HEK293 (cell line): ENCODE measurements around the gene TEAD1.

Source experiments
- CTCF ChIA-PET: fragments of 350-600 bp; formaldehyde crosslinking; extraction: SDS; loops from one replicate; lab custom pipeline; 2021; ENCODE audit warnings: antibody characterized with exemption; lab: Yijun Ruan, JAX
- POLR2A ChIA-PET: fragments of 300-600 bp; formaldehyde crosslinking; extraction: SDS; loops from one replicate; lab custom pipeline; 2020; ENCODE audit warnings: antibody characterized with exemption, inconsistent platforms; lab: Yijun Ruan, JAX
- H3K27ac ChIP-seq: fragments of 200-500 bp; sonication (Bioruptor generic); 2 replicates; pipeline ENCODE4 v1.5.1; 2014; ENCODE audit warnings: low read depth, low read length, control low read depth, inconsistent platforms; ENCODE audit errors: extremely low read depth
- H3K36me3 ChIP-seq, 2 experiments: fragments of 200-500 bp in 1 of 2; sonication (Bioruptor generic) in 1 of 2; 1 replicate in 1 of 2; 2 replicates in 1 of 2; pipeline ENCODE4 v1.5.1; 2014 to 2017; ENCODE audit warnings: inconsistent platforms in 2 of 2, low read length in 2 of 2; ENCODE audit not compliant: control insufficient read depth in 2 of 2, insufficient read depth in 1 of 2
- H3K4me1 ChIP-seq: fragments of 200-500 bp; sonication (Bioruptor generic); 2 replicates; pipeline ENCODE4 v1.5.1; 2014; ENCODE audit warnings: mild to moderate bottlenecking, low read length, inconsistent platforms; ENCODE audit not compliant: control insufficient read depth, insufficient read depth
- H3K4me3 ChIP-seq: 2 replicates; pipeline ENCODE4 v1.5.1; 2011; ENCODE audit warnings: low read depth, mild to moderate bottlenecking, control low read depth, low read length, moderate library complexity
- H3K9me3 ChIP-seq: fragments of 200-500 bp; sonication (Bioruptor generic); 2 replicates; pipeline ENCODE4 v1.5.1; 2014; ENCODE audit warnings: low read depth, low read length, inconsistent platforms; ENCODE audit not compliant: control insufficient read depth, insufficient read depth
- GLIS1 ChIP-seq: fragments of 450-650 bp; formaldehyde crosslinking; IDR thresholded peaks from 2 replicates; pipeline ENCODE4 v1.5.1; 2016; ENCODE audit warnings: missing biosample characterization, missing genetic modification characterization
- SALL2 ChIP-seq: fragments of 450-650 bp; formaldehyde crosslinking; IDR thresholded peaks from 2 replicates; pipeline ENCODE4 v1.5.0; 2017; ENCODE audit warnings: missing biosample characterization, mild to moderate bottlenecking, missing genetic modification characterization, borderline replicate concordance
- YY1 ChIP-seq: fragments of 450-650 bp; formaldehyde crosslinking; IDR thresholded peaks from 2 replicates; pipeline ENCODE4 v1.5.1; 2018; ENCODE audit warnings: missing biosample characterization, missing genetic modification characterization
- ZFHX2 ChIP-seq: fragments of 450-650 bp; formaldehyde crosslinking; conservative IDR thresholded peaks from 2 replicates; pipeline ENCODE4 v1.5.1; 2016; ENCODE audit warnings: missing biosample characterization, missing genetic modification characterization
- ZIC2 ChIP-seq: fragments of 450-650 bp; formaldehyde crosslinking; IDR thresholded peaks from 2 replicates; pipeline ENCODE4 v1.5.1; 2016; ENCODE audit warnings: missing biosample characterization, missing genetic modification characterization
- ZNF16 ChIP-seq: fragments of 450-650 bp; formaldehyde crosslinking; IDR thresholded peaks from 2 replicates; pipeline ENCODE4 v1.5.1; 2016; ENCODE audit warnings: low read depth, missing biosample characterization, missing genetic modification characterization
- ZNF302 ChIP-seq: fragments of 450-650 bp; formaldehyde crosslinking; IDR thresholded peaks from 2 replicates; pipeline ENCODE4 v1.5.1; 2016; ENCODE audit warnings: missing biosample characterization, missing genetic modification characterization, low read depth
- ZNF366 ChIP-seq: fragments of 450-650 bp; formaldehyde crosslinking; conservative IDR thresholded peaks from 2 replicates; pipeline ENCODE4 v1.5.1; 2016; ENCODE audit warnings: missing biosample characterization, missing genetic modification characterization
- ZNF416 ChIP-seq: fragments of 450-650 bp; formaldehyde crosslinking; IDR thresholded peaks from 2 replicates; pipeline ENCODE4 v1.5.1; 2016; ENCODE audit warnings: missing biosample characterization, missing genetic modification characterization
- ZNF549 ChIP-seq: fragments of 450-650 bp; IDR thresholded peaks from 2 replicates; pipeline ENCODE4 v1.5.1; 2018; ENCODE audit warnings: missing biosample characterization, missing genetic modification characterization, mild to moderate bottlenecking, inconsistent platforms, moderate library complexity
- ZNF600 ChIP-seq: fragments of 450-650 bp; formaldehyde crosslinking; IDR thresholded peaks from 2 replicates; pipeline ENCODE4 v1.5.1; 2016; ENCODE audit warnings: missing biosample characterization, missing genetic modification characterization
- ZNF792 ChIP-seq: fragments of 450-650 bp; formaldehyde crosslinking; IDR thresholded peaks from 2 replicates; pipeline ENCODE4 v1.5.1; 2016; ENCODE audit warnings: missing biosample characterization, missing genetic modification characterization
- TF ChIP-seq, protein P1 (sequence below): fragments of 450-650 bp; formaldehyde crosslinking; IDR thresholded peaks from 2 replicates; pipeline ENCODE4 v1.5.1; 2016; ENCODE audit warnings: missing biosample characterization, missing genetic modification characterization
- TF ChIP-seq, protein P2 (sequence below): fragments of 450-650 bp; formaldehyde crosslinking; IDR thresholded peaks from 2 replicates; pipeline ENCODE4 v1.5.1; 2016; ENCODE audit warnings: missing biosample characterization, missing genetic modification characterization
- TF ChIP-seq, protein P3 (sequence below): fragments of 450-650 bp; formaldehyde crosslinking; IDR thresholded peaks from 2 replicates; pipeline ENCODE4 v1.5.1; 2016; ENCODE audit warnings: missing biosample characterization, missing genetic modification characterization

TEAD1 gene

DNA sequence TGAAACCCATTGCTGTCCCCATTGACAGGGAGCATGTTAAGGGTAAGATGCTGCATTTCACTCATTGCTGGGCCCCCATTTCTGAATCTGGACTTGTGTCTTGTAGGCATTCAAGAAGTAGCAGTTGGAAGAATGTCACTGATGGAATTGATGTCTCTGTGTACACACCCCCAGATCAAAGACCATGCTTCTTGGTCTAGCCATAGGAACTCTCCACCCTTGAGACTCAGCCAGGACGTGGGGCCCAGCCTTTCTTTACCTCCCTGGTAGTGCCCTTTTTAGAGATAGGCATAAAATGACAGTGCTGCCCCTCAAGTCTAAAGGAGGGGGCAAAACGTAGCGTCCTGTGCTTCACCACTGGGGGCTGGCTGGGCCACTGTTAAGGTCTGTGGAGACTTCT is 135.1 kb downstream of the TEAD1 start:
- no peak for TF ChIP-seq ZFHX2
- TF ChIP-seq, protein P1, sequence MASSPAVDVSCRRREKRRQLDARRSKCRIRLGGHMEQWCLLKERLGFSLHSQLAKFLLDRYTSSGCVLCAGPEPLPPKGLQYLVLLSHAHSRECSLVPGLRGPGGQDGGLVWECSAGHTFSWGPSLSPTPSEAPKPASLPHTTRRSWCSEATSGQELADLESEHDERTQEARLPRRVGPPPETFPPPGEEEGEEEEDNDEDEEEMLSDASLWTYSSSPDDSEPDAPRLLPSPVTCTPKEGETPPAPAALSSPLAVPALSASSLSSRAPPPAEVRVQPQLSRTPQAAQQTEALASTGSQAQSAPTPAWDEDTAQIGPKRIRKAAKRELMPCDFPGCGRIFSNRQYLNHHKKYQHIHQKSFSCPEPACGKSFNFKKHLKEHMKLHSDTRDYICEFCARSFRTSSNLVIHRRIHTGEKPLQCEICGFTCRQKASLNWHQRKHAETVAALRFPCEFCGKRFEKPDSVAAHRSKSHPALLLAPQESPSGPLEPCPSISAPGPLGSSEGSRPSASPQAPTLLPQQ (tag by site-specific recombination) = peak; percentile 53
- TF ChIP-seq SALL2 = no peak
- no peak for TF ChIP-seq ZNF366 (tag by site-specific recombination)
- no peak for TF ChIP-seq YY1
- ChIA-PET POLR2A (interaction anchor here (0.7 kb wide), 1 partner anchor 294 kb away, joined by 3 read pairs; no protein-coding TSS in a partner anchor), CTCF (interaction anchor here (0.6 to 1.2 kb wide), 4 partner anchors 8 to 827 kb away, joined by 3 to 5 read pairs (median 4); no protein-coding TSS in a partner anchor)
- Histone ChIP-seq H3K36me3 (no peaks in the 10 kb centered on the region), H3K4me3 (no peak overlapping the region), H3K27ac (no peak overlapping the region), H3K4me1 (no peaks in the 10 kb centered on the region; the same call in 1 of the 2 replicates), H3K9me3 (no peaks in the 10 kb centered on the region)

DNA sequence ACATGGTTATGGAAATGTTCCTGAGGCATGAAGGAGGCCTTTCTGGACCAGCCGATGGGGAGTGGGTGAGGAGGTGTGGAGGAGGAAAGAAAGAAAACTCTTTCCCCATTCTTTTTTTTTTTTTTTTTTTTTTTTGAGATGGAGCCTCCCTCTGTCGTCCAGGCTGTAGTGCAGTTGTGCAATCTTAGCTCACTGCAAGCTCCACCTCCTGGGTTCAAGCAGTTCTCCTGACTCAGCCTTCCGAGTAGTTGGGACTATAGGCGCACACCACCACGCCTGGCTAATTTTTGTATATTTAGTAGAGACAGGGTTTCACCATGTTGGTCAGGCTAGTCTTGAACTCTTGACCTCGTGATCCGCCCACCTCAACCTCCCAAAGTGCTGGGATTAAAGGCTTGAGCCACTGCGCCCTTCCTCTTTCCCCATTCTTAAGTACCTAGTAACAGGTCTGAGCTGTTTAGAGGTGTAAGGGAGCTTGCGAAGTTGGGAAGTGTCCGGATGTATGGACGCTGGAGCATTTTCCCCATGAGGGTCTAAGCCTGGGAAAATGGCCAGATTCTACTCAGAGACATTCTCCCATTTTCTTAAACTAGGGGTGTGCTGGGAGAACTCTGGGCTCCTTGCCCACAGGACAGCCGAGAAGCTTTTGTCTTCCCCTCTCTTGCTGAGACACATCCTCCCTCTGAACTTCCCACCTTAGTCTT is 135.8 kb downstream of the TEAD1 start:
- H3K4me1 ChIP-seq = no peaks in the 10 kb centered on the region; the same call in 1 of the 2 replicates

DNA sequence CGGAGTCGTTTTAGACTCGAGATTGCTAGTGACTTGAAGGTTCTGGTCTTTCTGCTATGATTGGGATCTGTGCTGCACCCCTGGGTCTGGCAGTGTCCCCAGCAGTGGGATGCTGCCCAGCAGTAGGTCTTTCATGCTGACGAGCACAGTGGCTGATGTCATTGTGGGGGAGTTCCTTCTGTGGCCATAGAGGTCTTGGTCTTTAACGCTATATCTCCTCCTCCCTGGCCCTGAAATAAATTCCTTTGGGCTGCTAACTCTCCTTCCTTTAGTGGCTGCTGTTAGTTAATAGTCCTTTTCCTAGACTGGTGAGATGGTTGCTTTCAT is 136.3 kb downstream of the TEAD1 start:
- POLR2A ChIA-PET = interaction anchor here (0.5 kb wide), 1 partner anchor 11 kb away, joined by 4 read pairs; no protein-coding TSS in a partner anchor
- TF ChIP-seq, protein P2, sequence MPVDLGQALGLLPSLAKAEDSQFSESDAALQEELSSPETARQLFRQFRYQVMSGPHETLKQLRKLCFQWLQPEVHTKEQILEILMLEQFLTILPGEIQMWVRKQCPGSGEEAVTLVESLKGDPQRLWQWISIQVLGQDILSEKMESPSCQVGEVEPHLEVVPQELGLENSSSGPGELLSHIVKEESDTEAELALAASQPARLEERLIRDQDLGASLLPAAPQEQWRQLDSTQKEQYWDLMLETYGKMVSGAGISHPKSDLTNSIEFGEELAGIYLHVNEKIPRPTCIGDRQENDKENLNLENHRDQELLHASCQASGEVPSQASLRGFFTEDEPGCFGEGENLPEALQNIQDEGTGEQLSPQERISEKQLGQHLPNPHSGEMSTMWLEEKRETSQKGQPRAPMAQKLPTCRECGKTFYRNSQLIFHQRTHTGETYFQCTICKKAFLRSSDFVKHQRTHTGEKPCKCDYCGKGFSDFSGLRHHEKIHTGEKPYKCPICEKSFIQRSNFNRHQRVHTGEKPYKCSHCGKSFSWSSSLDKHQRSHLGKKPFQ = no peak
- TF ChIP-seq, protein P3, sequence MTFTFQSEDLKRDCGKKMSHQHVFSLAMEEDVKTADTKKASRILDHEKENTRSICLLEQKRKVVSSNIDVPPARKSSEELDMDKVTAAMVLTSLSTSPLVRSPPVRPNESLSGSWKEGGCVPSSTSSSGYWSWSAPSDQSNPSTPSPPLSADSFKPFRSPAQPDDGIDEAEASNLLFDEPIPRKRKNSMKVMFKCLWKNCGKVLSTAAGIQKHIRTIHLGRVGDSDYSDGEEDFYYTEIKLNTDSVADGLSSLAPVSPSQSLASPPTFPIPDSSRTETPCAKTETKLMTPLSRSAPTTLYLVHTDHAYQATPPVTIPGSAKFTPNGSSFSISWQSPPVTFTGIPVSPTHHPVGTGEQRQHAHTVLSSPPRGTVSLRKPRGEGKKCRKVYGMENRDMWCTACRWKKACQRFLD (tag by site-specific recombination) = no peak
- peak; percentile 73 for TF ChIP-seq ZIC2
- TF ChIP-seq ZNF600 (tag by site-specific recombination) = peak; percentile 83
- TF ChIP-seq GLIS1 (tag by site-specific recombination) = peak; percentile 56
- CTCF ChIA-PET = interaction anchor here (1.2 kb wide), 1 partner anchor 10 kb away, joined by 3 read pairs; no protein-coding TSS in a partner anchor
- no peaks in the 10 kb centered on the region; the same call in 1 of the 2 replicates for H3K4me1 ChIP-seq
- no peaks in the 10 kb centered on the region for H3K9me3 ChIP-seq
- no peaks in the 10 kb centered on the region for H3K36me3 ChIP-seq
- no peak overlapping the region for H3K27ac ChIP-seq
- H3K4me3 ChIP-seq = no peak overlapping the region

More for the DNA sequence above, 135.8 kb downstream of the TEAD1 start:
- Histone ChIP-seq H3K9me3 (no peaks in the 10 kb centered on the region), H3K36me3 (no peaks in the 10 kb centered on the region), H3K4me3 (no peak overlapping the region), H3K27ac (no peak overlapping the region)
- CTCF ChIA-PET = interaction anchor here (1.2 kb wide), 1 partner anchor 9 kb away, joined by 3 read pairs; no protein-coding TSS in a partner anchor
- TF ChIP-seq ZFHX2 (0 out of 2 replicates have a peak, but pooled peaks have one; percentile 11), ZNF302 (tag by site-specific recombination) (no peak)
- POLR2A ChIA-PET = interaction anchor here (0.5 kb wide), 1 partner anchor 12 kb away, joined by 4 read pairs; no protein-coding TSS in a partner anchor

DNA sequence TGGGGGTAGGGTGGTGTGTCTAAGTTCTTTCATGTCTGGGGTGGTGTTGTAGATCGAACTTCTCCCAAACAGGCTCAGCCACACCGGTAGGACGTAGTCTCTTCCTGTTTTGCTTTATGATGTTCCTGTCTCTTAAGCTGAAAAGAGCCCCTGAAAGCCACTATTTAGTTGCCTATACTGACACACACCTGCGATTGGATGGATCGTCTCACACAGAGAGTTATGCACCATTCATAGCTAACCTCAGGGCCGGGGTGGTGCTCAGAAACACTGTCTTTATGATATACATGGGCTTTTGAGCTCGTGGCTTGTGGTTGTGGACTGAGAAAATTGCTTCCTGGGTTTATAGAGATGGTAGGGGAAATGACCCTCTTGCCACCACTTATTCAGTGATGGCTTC is 137.6 kb downstream of the TEAD1 start:
- CTCF ChIA-PET = interaction anchor here (1.1 kb wide), 1 partner anchor 481 kb away, joined by 4 read pairs; no protein-coding TSS in a partner anchor

More for the DNA sequence above, 137.6 kb downstream of the TEAD1 start:
- Histone ChIP-seq H3K36me3 (no peaks in the 10 kb centered on the region), H3K27ac (no peak overlapping the region), H3K4me1 (no peaks in the 10 kb centered on the region; the same call in 1 of the 2 replicates), H3K4me3 (no peak overlapping the region), H3K9me3 (no peaks in the 10 kb centered on the region)
- POLR2A ChIA-PET = no interaction called here
- TF ChIP-seq ZNF16 = no peak
- no peak for TF ChIP-seq ZNF549 (tag by site-specific recombination)
- no peak for TF ChIP-seq ZNF416 (tag by site-specific recombination)
- TF ChIP-seq ZNF792 (tag by site-specific recombination) = no peak
